Occipital lobe (tissue), 2 donors: Measurements from ENCODE around the gene ERC2. TPM values are rescaled to one million over a fixed set of nuclear protein-coding genes. Genes with fewer than 3 reads are reported as not detected.
"Not testable (repeated sequence)": the region's sequence is repeated elsewhere in the genome, so short reads cannot be mapped to it uniquely, and the experiment has no call there.

Experiments used
- DNase-seq: peaks from one replicate; lab custom pipeline; 2025; lab: John Stamatoyannopoulos, UW
- total RNA-seq: library from RNA; depleted of rRNA; stranded (reverse); fragments of >200 nt; gene quantifications from one replicate; pipeline ENCODE4 v1.2.3, GENCODE V29; 2014

Gene ERC2
- total RNA-seq = 59.7 TPM

DNA sequence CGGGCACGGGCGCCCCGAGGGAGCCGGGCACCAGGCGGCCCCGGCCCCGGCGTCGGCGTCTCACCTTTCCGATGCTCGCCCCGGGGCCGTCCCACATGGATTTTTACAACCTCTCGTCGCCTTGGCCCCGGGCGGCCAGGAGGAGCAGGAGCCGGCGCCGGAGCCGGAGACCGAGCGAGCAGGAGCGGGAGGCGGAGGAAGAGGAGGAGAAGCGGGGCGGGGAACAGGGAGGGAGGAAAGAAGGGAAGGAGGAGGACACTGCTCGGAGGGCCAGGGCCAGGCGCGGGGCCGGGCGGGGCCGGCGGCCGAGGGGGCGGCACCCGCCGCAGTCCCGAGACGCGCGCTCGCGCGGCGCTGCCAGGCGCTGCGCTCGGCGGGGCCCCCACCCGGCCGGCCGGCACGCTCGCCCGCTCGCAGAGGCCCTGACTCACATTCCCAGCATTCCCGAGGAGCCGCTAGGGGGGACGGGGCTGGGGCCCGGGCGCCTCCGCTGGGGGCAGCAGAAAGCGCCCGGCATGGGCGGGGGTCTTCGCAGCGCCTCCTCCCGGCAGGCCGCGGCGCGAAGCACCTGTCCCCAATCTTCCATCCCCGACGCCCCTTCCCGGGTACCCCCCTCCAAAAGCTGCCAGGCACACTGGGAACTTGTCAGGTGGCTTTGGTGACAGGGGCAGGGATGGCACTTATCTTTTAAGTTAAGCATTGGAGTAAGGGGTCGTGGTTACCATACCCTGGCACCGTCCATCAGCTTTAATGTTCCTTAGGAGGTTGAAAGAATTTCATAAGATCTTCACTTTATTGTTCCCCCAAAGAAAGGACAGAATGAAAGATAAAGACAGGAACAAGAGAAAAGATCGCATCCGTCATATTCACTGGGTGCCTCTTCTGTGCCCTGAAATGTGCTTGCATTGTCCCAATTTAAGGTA lies at the start of gene ERC2:
Gene ERC2, minus strand, starts transcription at position 284 of the 923 bp plus-strand sequence.
- DNase-seq = peak; percentile 75

DNA sequence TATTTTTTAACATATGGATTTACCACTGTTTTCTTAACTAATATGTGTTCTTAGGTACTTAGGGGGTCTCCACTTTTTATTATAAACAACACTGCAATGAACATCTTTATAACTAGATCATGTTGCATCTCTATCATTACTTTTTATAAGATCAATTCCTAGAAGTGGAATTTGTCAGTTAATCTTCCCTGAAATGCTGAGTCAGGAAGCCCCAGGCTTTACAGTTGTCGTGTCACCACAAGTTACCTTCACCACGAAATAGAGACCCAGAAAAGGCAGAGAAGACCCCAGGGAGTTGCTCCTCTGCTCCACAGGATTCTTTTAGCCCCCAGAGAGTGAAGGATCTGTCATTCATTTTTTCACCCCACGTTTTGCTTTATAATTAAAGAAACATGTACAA lies 34.5 kb upstream of the ERC2 start:
- DNase-seq = no peak

DNA sequence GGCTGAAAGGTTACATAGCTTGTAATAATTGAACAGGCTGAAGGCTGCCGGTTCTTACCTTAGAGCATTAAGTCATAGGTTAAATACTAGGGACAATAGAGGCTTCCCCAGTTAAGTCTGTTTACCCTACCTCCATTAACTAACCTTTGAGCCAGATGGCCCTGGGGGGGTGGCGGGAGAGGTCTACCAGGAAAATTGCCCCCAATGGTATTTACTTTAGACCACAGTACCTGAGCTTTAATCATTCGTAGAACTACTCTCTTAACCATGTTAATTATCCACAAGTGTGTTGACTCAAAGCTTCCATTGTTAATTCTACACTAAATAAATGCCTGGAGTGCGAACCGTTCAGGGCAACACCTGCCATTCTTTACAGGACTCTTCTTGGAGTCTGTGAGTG lies 28.1 kb upstream of the ERC2 start:
- not testable (repeated sequence) for DNase-seq

DNA sequence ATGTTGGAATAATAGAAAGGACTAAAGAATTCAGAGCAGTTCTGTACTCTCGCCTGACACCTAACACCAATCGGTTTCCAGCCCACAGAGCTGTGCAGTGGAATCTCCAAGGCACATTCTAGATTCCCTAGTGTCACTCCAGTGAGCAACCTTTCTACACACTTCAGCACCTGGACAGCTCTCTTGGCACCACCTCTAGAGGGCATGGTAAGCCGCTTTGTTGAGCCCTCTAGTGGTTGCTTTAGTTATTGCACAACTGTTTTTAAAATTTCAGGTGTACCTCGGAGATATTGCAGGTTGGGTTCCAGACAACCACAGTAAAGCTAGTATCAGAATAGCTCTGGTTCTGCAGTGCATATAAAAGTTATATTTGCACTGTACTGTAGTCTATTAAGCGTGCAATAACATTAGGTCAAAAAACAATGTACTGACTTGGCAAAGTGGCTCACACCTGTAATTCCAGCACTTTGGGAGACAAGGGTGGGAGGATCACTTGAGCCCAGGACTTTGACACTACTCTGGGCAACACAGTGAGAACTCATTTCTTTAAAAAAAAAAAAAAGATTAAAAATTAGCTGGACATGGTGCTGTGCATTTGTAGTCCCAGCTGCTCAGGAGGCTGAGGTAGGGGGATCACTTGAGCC lies 26.5 kb upstream of the ERC2 start:
- peak; percentile 13 for DNase-seq

DNA sequence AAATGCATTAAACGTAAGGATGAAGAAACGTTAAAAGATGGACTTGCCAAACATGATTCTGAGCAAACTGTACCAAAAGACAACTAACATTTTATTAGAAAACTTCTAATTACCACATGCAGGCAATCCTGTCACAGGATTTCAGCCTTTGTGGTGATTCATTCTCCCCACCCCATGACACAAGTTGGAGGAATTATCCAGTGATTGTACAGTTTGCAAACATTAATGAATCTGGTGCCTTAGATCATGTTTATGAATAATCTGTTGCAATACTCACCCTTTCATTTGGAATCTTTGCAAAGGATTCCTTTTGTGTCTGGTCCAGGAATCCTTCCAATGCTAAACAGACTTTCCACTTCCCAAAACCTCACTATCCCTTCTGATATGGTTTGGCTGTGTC lies 23.3 kb upstream of the ERC2 start:
- DNase-seq = no peak

DNA sequence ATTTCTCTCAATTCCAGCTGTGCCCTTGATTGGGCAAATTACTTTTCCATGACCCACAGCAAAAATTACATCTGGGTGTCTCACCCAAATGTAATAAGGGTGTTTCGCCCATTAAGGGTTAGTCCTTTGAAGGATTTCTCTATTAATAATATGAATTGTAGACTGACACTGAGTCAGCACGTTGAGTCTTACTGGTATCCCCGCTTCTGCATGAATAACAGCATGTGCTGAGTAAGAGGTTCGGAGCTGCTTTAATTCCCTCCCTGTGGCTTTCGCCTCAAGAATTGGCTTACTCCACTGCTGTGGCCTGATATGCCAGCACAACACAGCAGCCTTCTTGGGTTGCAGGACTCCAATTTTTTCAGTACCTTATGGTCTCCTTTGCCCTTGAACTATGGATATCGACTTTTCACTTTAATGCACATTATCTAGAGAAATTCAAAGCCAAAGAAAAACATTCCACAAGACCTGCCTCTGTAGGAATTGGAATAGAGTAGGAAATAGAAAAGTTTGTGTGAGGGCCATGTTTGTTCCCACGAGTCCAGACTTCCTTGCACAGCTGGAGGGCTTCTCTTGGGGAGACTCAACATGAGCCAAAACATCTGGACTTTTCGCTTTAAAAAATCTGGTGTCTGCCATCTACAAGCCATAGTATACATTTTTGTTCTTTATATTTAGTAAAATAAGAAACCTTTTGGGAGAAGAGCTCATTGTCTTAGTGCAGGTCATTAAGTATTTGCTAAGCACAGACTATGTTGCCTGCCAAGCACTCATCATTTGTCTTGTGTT lies 20.7 kb upstream of the ERC2 start:
- DNase-seq = no peak

DNA sequence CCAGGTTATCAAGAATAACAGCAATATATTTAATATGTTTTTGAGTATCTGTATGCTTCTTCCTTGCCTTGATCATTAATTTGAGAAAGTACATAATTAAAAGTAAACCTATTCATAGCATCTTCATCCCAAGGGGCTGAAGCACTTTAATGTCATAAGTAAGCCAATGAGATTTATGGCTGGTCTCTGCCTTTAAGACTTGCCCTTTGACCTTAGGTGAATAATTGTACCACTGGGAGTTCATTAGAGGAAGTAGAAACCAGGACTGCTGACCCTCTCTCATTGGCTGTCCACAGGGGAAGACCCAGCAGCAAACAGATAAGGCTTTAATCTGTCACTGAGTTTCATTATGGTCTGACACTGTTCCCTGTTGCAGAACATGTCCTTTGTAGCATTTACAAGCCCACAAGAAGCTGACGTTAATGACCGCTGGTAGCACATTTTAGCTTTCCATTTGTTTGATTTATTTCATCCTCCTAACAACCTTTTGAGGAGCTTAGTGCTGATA lies 16.3 kb upstream of the ERC2 start:
- DNase-seq = no peak

DNA sequence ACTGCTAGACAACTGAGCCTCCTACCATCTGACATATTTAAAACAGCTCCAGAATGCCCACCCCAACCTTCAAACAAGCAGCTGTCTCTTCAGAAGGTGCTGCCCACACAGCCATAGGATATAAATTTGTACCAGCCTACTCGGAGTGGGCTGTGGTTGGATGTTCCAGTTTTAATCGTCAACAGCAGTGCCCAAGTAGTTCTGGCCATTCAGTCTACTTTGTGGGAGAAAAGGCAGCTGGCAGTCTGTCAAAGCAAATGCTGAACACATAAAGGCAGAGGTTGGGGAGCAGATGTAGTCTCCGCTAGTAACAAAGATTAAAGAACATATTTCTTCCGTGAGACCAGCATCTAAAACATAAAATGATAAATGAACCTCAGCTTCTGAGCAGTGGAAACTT lies 15.9 kb upstream of the ERC2 start:
- peak; percentile 65 for DNase-seq

DNA sequence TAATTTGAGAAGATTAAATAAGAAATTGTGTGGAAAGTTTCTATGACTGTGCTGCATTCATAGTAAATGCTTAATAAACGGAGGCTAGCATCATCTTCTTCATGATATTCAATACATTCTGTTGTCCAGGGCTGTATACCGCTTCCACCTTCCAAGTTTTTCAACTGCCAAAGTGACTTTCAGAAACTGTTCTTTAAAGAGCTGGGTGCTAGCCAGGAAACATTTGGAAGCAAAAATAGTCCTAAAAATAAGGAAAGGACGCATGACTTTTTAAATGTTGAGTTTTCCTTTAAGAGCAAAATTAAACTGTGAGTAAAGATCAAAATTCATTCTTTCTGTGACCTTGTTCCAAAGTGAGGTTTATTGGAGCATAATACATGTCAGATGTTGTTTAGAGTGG lies 9.4 kb upstream of the ERC2 start:
- no peak for DNase-seq

DNA sequence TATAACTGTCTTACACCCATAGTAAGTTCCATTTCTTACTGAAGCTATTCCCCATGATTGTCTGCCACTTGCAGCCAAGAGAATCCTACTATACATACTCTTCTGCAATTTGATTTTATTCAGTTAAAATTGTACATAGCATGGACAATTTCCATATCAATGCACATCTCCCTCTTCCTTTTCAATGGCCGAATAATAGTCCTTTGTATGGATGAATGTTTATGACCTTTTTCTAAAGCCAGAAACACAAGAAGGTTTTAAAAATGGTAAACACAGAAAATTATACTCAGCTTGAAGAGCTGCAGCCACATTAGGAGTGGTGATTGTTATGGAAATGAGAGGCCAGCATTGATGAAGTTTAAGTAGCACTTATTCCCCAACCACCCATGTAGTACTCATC lies 8.5 kb upstream of the ERC2 start:
- DNase-seq = no peak

DNA sequence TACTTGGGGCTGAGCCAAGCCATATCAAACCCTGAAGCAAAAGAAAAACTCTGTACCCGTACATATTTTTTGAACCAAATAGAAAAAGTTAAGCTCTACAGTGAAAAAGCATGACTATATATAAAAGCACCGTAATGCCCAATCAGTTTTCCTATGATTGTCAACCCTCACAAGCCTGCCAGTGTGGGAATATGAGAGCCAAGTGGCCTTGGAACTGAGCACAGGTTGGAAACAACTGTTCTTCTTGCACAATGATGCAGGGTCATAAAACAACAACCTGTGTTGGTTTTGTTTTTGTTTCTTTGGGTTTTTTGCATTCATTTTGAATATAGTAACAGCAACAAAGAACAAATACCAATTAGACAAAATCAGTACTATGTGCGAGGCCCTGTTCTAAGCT lies 3.5 kb upstream of the ERC2 start:
- no peak for DNase-seq

DNA sequence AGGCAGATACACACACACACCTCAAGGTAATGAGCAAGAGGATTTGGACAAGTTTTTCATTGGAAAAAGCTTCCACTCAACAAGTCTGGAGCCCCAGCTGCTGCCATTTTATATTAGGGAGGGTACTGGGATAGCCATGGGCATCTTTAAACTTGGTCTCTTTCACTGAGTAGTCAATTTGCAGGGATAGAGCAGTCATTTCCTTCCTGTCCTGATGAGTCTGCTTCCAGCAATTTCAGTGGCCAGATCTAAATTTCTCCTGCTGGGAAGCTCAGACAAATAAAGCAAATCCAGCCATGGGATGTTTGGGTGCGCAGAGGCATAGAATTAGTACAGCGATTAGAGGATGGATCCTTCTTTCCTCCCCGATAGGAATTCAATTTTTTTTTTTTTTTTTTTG lies 874 bp upstream of the ERC2 start:
- DNase-seq = peak; percentile 4

DNA sequence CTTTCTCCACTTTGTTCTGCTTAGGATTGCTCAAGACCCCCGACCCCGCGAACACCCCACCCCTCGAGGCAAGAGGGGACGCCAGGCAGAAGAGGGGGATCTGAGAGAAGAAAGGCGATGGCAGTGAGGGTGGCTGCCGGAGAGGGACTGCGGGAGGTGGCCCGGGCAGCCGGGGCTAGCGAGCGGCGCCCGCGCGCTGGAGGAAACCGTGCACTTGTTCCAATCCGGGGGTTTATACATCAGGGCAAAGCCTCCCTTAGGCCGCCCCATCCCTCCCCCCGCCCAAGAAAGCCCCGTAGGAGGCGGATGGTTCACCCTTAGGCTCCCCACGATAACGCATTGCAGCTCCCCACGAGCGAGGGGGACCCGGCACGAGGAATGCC lies 475 bp downstream of the ERC2 start:
- DNase-seq = no peak

DNA sequence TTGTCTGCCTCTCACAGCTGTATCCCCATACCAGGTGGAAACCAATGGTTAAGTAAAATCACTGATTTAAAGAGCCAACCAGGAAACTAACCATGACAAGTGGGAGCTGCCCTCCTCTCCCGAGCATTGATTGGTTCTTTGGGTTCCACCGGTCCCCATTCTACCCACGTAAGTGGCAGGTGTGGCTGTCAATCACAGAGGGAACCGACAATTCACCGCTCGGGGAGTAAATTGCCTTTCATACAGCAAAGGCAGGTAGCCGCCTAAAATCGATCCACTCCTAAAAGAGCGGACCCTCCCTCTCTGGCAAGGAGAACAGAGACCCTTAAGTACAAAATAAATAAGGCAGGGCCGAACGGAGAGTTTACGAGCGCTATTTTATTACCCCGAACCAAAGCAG lies 1.2 kb downstream of the ERC2 start:
- DNase-seq = peak; percentile 84

DNA sequence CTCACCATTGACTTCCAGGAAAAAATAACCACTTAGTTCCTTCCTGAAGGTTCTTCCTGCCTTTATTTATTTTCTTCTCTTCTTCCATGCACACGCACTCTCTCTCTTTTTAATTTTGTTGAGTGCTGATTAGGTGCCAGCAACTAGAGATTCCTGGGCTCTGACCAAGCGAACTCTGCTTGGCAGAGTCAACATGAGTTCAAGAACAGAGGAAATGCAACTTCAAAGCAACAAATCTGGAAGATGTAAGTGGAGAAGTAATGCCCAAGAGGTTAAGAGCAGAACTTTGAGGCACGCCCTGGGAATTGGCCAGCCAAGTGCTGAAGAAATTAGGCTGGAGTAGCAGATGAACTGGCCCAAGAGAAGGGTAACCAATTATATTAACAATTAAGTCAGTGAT lies 8.5 kb downstream of the ERC2 start:
- no peak for DNase-seq

DNA sequence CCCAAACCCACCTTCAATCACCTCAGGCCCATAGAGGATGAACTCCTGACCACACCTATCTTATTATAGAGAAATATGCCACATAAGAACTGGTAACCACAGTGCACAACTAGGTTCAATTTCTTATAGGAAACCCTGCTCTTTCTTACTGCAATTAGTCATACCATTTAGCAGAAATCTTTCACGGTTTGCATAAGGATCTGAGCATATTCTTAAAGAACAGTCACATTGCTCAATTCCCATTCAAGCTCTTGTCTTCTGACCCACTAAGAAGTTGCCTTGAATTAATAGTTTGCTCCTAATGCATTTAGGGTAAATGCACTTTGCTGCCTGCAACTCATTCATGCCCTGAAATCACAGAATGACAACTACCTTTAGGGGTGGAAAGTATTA lies 9.2 kb downstream of the ERC2 start:
- no peak for DNase-seq

DNA sequence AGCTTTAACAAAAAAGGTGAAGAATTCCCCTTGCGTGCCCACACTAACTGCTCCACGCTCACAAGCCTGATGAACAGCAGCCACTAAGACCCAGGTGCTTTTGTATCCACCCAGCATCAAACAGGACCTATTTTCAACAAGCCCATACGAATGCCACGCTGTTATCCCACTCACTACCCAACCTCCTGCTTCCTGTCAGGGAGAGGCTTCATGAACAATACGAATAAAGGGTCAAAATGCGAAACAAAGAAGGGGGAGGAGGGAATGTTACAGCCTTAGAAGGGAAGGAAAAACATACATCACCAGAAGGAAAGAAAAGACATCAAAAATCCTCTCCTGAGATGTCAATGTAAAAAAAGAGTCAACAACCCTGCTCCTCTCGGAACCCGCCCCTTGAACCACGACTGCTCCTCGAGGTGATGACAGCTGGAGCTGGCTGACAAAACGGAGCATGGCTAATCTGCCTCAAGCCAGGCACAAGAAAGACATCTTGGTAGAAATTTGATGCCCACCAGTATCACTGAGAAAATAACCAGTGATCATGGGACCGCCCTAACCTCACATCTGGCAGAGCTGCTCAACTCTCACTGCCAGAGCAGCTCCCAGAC lies 9.7 kb downstream of the ERC2 start:
- DNase-seq = no peak

DNA sequence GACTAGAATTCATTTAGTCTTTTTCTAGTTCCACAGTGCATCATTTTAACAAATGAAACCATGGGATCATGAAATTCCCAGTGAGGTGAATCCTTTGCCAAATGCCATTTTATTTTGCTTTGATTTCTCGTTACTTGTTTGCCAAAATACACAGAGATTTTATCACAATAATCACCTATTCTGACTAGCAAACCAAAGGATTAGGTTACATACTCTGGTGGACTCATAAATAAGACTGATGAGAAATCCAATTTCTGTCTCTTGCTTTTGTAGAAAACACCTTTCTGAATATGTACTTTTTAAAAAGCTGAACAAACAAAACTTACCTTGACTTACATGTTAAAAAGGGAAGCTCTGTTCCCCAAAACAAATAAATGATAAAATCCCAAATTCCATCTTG lies 12.2 kb downstream of the ERC2 start:
- DNase-seq = no peak

DNA sequence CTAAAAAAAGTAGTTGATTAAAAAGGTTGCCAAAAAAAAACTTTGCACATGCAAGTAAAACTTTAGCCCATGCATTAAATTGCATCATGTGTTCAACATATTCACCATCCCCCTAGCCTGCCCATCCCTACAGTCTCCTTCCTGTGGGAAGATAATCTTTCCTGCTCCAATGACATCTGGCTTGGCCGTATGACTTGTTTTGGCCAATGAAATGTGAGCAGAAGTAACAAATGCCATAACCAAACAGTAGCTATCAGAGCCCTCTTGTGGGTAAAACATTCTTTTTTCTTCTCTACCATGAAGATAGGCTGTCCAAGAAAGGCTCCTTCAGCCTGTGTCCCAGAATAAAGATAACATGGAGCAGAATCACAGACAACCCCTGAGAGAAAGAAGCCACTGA lies 15.3 kb downstream of the ERC2 start:
- no peak for DNase-seq

DNA sequence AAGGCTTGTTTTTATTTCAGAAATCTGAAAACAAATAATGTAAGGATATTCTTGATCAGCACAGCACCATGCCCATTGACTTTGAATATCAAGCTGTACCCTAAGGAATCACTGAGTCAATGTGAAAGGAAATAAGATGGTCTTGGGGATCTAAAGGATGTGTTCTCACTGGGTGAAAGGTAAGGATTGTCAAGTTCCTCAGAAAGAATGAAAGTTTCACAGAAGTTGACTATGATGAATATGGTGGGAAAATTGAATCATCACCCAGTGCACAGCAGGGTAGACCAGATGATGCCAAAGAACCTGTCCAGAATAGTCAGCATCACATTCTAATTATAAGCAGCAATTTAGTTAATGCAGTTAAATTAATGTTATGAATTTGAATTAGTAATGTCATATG lies 16.2 kb downstream of the ERC2 start:
- DNase-seq = no peak

DNA sequence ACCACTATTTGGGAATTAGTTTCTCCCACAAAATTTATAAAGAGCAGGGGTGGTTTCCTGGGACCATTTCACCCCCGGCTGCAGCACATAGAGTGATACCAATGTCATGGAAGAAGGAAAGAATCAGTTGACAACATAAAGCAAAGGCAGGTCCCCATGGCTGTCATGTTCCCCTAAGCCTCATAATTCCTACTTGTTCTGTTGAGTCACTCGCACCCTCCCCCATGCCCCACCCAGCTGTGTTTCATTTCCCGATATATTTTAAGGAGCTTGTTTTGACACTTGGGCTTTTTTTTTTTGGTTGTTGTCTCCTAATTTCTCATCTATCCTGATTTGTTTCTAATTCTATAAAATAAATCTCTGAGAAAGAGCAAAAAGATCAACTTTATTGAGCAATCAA lies 24.9 kb downstream of the ERC2 start:
- DNase-seq = no peak

DNA sequence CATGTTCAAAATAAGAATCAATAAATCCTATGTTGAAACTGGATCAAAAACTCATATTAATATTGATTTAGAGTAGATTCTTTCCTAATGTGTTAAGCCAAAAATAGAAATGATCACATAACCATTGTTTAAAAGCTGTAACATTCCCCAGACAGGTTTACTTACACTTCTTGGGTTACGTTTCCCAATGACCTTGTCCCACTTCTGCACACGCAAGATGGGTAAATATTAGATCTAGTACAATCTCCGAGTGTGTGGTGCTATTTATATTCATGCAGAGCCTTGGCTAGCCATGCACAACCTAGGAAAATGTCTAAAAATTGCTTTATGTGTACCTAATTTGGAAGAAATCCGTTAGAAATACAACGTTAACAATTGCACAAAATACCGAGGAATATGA lies 39.6 kb downstream of the ERC2 start:
- no peak for DNase-seq
